Right lobe of liver (tissue), 4 donors: ENCODE measurements around the gene IMPDH2.

Experiments used
- CTCF ChIP-seq, 4 donors: fragments of 200-600 bp in 3 of 4; fragments of 450-650 bp in 1 of 4; IDR thresholded peaks; one replicate each; pipeline versions ENCODE4 v1.5.1 to v1.8.0; 2016 to 2022; ENCODE audit warnings: antibody characterized with exemption in 4 of 4, mild to moderate bottlenecking in 2 of 4
- POLR2A ChIP-seq: fragments of 450-650 bp; IDR thresholded peaks from one replicate; pipeline ENCODE4 v1.6.1; 2017; ENCODE audit warnings: antibody characterized with exemption, mild to moderate bottlenecking
- donor health status: DM: no; HTN: no; CAD: no.
- donor health status: DM: no; HTN: no; CAD: no.
- donor health status: DM: no; HTN: yes; CAD: no.

GRCh38 chr3:49001155-49001554 lies 28.0 kb downstream of the IMPDH2 start:
- no peak for TF ChIP-seq CTCF (IDR thresholded peaks at IDR 0.05)
- no peak for TF ChIP-seq POLR2A
